Caco-2 (cell line): Measurements from ENCODE around the gene TIMM22. TPM values are rescaled to one million over a fixed set of nuclear protein-coding genes. Genes with fewer than 3 reads are reported as not detected.
A peak's percentile ranks its signal among the peaks of the same experiment; 100 is the strongest.

Experiments used
- BruUV-seq: library from RNA; stranded (reverse); fragments of 400-500 nt; replicated peaks from 2 replicates; lab custom pipeline; 2021; lab: Mats Ljungman, UMichigan
- CTCF ChIA-PET: fragments of 300-600 bp; sonication (Branson Sonifier 250); formaldehyde crosslinking; loops from one replicate; lab custom pipeline; 2022; ENCODE audit warnings: antibody characterized with exemption; lab: Charles Lee
- POLR2A ChIA-PET: fragments of 300-600 bp; sonication (Branson Sonifier 250); formaldehyde crosslinking; loops from one replicate; lab custom pipeline; 2022; ENCODE audit warnings: antibody characterized with exemption; lab: Charles Lee
- DNase-seq, 2 experiments: peaks; one replicate each; pipeline versions ENCODE4 v3.0.0 to v3.0.0-alpha.2; 2020 to 2022
- H3K27me3 ChIP-seq: replicated peaks from 2 replicates; pipeline ENCODE4 v1.6.0; 2011; ENCODE audit warnings: low read length; ENCODE audit not compliant: control insufficient read depth, insufficient read depth
- H3K36me3 ChIP-seq: 2 replicates; pipeline ENCODE4 v1.5.1; 2011; ENCODE audit warnings: low read length; ENCODE audit not compliant: control insufficient read depth, insufficient read depth
- H3K4me1 ChIP-seq: fragments of 250-450 bp; sonication (Bioruptor Pico); 2 replicates; pipeline ENCODE4 v1.5.1; 2020; ENCODE audit warnings: mild to moderate bottlenecking
- H3K4me3 ChIP-seq: 2 replicates; pipeline ENCODE4 v1.5.1; 2011; ENCODE audit warnings: low read depth, mild to moderate bottlenecking, control low read depth, low read length
- H3K9me3 ChIP-seq: fragments of 250-450 bp; sonication (Bioruptor Pico); 2 replicates; pipeline ENCODE4 v1.5.1; 2020; ENCODE audit warnings: mild to moderate bottlenecking, moderate library complexity
- H3K27ac Mint-ChIP-seq: one replicate; pipeline ENCODE4 v1.8.0; 2022; ENCODE audit warnings: mixed read lengths; ENCODE audit not compliant: unreplicated experiment
- H3K27me3 Mint-ChIP-seq: one replicate; pipeline ENCODE4 v1.8.0; 2022; ENCODE audit warnings: mixed read lengths; ENCODE audit not compliant: insufficient read depth, unreplicated experiment
- H3K36me3 Mint-ChIP-seq: one replicate; pipeline ENCODE4 v1.8.0; 2022; ENCODE audit warnings: mild to moderate bottlenecking, mixed read lengths; ENCODE audit not compliant: insufficient read depth, unreplicated experiment
- H3K4me1 Mint-ChIP-seq: one replicate; pipeline ENCODE4 v1.8.0; 2022; ENCODE audit warnings: low read depth, mixed read lengths; ENCODE audit not compliant: unreplicated experiment
- H3K4me3 Mint-ChIP-seq: one replicate; pipeline ENCODE4 v1.8.0; 2022; ENCODE audit warnings: mild to moderate bottlenecking, moderate library complexity, mixed read lengths; ENCODE audit not compliant: unreplicated experiment
- H3K9me3 Mint-ChIP-seq: one replicate; pipeline ENCODE4 v1.8.0; 2022; ENCODE audit warnings: mixed read lengths; ENCODE audit not compliant: unreplicated experiment
- intact Hi-C: fragments of 100-400 bp; cut with micrococcal nuclease; formaldehyde crosslinking; loops from one replicate; pipeline ENCODE4 v1.10.0; 2022; ENCODE audit not compliant: unreplicated experiment
- total RNA-seq: library from RNA; stranded (reverse); gene quantifications from 2 replicates; pipeline ENCODE4 v1.2.3, GENCODE V29; 2022
- TF ChIP-seq, protein P1 (sequence below), 2 experiments: fragments of 200-600 bp in 1 of 2; IDR thresholded peaks; 1 replicate in 1 of 2; 2 replicates in 1 of 2; pipeline versions ENCODE4 v1.5.1 to v1.8.0; 2011 to 2022; ENCODE audit warnings: antibody characterized with exemption in 1 of 2, control low read depth in 1 of 2, inconsistent platforms in 1 of 2, low read depth in 1 of 2, low read length in 1 of 2, mild to moderate bottlenecking in 1 of 2, moderate library complexity in 1 of 2; ENCODE audit not compliant: insufficient read depth in 1 of 2, severe bottlenecking in 1 of 2, unreplicated experiment in 1 of 2

The TIMM22 gene
- total RNA-seq, 1 experiment from 2014 or later: 20.6 TPM

DNA sequence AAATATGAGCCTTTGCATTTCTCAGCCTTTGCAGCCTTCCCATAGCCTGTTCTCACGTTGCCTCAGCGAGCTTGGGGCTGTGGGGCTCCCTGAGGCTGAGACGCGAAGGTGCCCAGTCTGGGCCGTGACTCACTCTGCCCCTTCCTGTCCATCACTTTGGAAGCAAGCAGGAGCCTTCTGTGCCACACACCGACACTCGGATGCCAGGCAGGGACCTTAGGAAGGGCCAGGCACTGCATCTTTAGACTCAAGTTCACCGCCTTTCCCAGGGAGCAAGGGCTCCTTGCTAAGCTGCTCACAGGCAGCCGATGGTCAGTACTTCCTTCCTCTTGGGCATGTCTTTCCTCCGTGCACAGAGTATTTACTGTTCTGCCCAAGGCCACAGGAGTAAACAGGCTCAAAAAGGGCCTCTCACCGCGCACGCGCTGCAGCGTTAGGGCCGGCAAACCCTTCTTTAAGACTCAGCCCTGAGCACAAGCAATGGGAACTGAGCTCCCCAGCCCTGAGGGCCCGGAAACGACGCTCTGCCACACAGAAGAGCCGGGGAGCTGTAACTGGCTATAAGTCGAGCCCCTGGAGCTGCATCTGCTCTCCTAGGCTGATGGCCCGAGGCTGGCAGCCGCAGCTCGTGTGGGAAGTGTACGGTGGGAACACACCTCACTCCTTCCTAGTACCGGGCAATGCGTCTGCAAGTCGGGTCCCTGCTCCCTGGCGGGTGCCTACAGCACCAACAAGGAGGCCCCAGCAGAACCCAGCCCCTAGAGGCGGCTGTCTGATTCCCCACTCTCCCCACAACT lies 7.2 kb downstream of the TIMM22 start:
- ChIA-PET POLR2A (no interaction called here), CTCF (interaction anchor here (0.6 kb wide), 2 partner anchors 252 to 829 kb away, joined by 3 read pairs; no protein-coding TSS in a partner anchor)
- Mint-ChIP-seq H3K9me3 (no peaks in the 10 kb centered on the region), H3K36me3 (peaks cover 76% of the 10 kb centered on the region), H3K4me3 (no peak overlapping the region), H3K27me3 (no peaks in the 10 kb centered on the region), H3K27ac (no peak overlapping the region), H3K4me1 (peaks cover 10% of the 10 kb centered on the region)
- H3K4me1 ChIP-seq: peaks cover 9% of the 10 kb centered on the region
- no peak overlapping the region for H3K4me3 ChIP-seq
- no peaks in the 10 kb centered on the region for H3K27me3 ChIP-seq
- DNase-seq: no peak
- no TSS peak for BruUV-seq
- no peaks in the 10 kb centered on the region for H3K9me3 ChIP-seq
- TF ChIP-seq, protein P1, sequence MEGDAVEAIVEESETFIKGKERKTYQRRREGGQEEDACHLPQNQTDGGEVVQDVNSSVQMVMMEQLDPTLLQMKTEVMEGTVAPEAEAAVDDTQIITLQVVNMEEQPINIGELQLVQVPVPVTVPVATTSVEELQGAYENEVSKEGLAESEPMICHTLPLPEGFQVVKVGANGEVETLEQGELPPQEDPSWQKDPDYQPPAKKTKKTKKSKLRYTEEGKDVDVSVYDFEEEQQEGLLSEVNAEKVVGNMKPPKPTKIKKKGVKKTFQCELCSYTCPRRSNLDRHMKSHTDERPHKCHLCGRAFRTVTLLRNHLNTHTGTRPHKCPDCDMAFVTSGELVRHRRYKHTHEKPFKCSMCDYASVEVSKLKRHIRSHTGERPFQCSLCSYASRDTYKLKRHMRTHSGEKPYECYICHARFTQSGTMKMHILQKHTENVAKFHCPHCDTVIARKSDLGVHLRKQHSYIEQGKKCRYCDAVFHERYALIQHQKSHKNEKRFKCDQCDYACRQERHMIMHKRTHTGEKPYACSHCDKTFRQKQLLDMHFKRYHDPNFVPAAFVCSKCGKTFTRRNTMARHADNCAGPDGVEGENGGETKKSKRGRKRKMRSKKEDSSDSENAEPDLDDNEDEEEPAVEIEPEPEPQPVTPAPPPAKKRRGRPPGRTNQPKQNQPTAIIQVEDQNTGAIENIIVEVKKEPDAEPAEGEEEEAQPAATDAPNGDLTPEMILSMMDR (IDR thresholded peaks at IDR 0.05; ENCODE audit: insufficient read depth in 1 of 2, low read depth in 1 of 2, low read length in 1 of 2, severe bottlenecking in 1 of 2, unreplicated experiment in 1 of 2): no peak
- peaks cover 8% of the 10 kb centered on the region for H3K36me3 ChIP-seq
- intact Hi-C loops: no loop called here

DNA sequence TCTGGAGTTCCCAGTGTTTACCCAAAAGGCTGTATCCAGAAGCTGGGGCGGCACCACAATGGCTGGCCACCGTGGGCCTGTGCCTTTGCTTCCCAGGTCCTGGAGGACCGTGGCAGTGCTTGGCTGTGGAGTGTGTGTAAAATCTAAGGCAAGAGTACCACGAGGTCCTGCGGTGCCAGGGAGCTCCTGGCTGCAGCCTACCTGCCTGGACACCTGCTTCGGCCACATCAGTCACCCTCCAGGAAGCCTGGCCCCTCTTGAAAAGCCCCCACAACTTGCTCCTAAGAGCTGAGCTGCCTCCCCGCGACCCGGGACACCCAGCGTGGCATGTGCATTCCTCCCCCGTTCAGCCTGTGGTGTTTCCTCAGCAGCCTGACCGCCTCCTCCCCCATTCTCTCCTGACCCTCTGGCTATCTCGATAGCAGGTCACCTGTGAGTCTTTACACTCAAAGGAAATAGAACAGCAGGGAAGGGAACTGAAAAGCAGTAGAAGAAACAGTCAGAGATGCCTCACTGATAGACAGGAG lies 7.9 kb downstream of the TIMM22 start:
- no peak for DNase-seq
- H3K27ac Mint-ChIP-seq: peak overlapping the region; percentile 78
- H3K9me3 Mint-ChIP-seq: no peaks in the 10 kb centered on the region
- TF ChIP-seq, protein P1 (IDR thresholded peaks at IDR 0.05; ENCODE audit: insufficient read depth in 1 of 2, low read depth in 1 of 2, low read length in 1 of 2, severe bottlenecking in 1 of 2, unreplicated experiment in 1 of 2): no peak
- H3K4me1 Mint-ChIP-seq: peaks cover 10% of the 10 kb centered on the region
- CTCF ChIA-PET: interaction anchor here (1.2 kb wide), 1 partner anchor 8 kb away, joined by 4 read pairs; the partner anchor contains the start of gene TIMM22
- no peak overlapping the region for H3K4me3 Mint-ChIP-seq
- H3K36me3 Mint-ChIP-seq: peaks cover 75% of the 10 kb centered on the region
- POLR2A ChIA-PET: no interaction called here
- Histone ChIP-seq H3K9me3 (no peaks in the 10 kb centered on the region), H3K4me1 (peaks cover 9% of the 10 kb centered on the region), H3K36me3 (peaks cover 7% of the 10 kb centered on the region; the same call in 1 of the 2 replicates), H3K27me3 (no peaks in the 10 kb centered on the region), H3K4me3 (no peak overlapping the region)
- H3K27me3 Mint-ChIP-seq: no peaks in the 10 kb centered on the region
- no TSS peak for BruUV-seq
- intact Hi-C loops: no loop called here

DNA sequence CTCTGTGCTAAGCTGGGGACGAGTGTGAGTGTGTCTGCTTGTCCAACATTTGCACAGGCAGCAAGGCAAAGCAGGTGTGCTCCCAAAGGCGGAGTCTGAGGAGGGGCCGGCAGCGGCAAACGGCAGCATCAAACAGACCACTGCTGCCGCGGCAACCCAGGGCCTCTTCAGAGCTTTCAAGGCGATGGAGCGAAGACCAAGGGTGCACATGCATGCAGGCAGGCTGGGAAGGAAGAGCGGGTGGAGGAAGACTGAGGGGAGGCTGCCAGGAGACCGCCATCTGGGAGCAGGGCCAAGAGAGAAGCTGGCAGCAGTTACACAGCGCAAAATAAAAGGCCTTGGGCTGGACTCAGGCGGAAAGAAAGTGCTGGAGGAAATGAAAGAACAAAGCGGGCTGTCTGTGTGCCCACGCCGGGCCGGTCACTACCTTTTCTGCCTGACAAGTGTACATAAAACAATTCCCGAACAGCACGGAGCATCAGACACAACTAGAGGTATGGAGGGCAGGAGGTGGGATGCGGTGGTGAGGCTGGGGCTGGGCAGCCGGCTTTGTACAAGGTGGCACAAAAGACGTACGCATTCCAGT lies 8.5 kb downstream of the TIMM22 start:
- no peak overlapping the region for H3K4me3 Mint-ChIP-seq
- H3K36me3 Mint-ChIP-seq: peaks cover 69% of the 10 kb centered on the region
- Histone ChIP-seq H3K4me1 (peaks cover 9% of the 10 kb centered on the region), H3K27me3 (no peaks in the 10 kb centered on the region), H3K9me3 (no peaks in the 10 kb centered on the region), H3K36me3 (peaks cover 7% of the 10 kb centered on the region; the same call in 1 of the 2 replicates), H3K4me3 (no peak overlapping the region)
- H3K27me3 Mint-ChIP-seq: no peaks in the 10 kb centered on the region
- peaks cover 10% of the 10 kb centered on the region for H3K4me1 Mint-ChIP-seq
- intact Hi-C loops: no loop called here
- no peaks in the 10 kb centered on the region for H3K9me3 Mint-ChIP-seq
- DNase-seq: peak in 1 of 2 experiments; percentile 23
- ChIA-PET CTCF (interaction anchor here (1.2 kb wide), 1 partner anchor 9 kb away, joined by 4 read pairs; the partner anchor contains the start of gene TIMM22), POLR2A (no interaction called here)
- TF ChIP-seq, protein P1 (IDR thresholded peaks at IDR 0.05; ENCODE audit: insufficient read depth in 1 of 2, low read depth in 1 of 2, low read length in 1 of 2, severe bottlenecking in 1 of 2, unreplicated experiment in 1 of 2): no peak
- BruUV-seq: no TSS peak
- H3K27ac Mint-ChIP-seq: peak overlapping the region; percentile 78
